SKM-1 treated with dmso at 0.1 percent for 144 hours (cell line): ENCODE measurements around the gene SENP3.

Experiments used
- DNase-seq: peaks from one replicate; lab custom pipeline; 2025; ENCODE audit not compliant: unreplicated experiment; lab: John Stamatoyannopoulos, UW

Gene SENP3

GRCh38 chr17:7561589-7562207 lies at the start of gene SENP3:
SENP3 (plus strand) TSS chr17:7561919; CDS start chr17:7563077, 1,158 bp downstream.
- DNase-seq: peak; percentile 57

- no peak for DNase-seq
Observed at GRCh38 chr17:7512105-7512504, 49.6 kb upstream of the SENP3 start.

- DNase-seq: no peak
Observed at GRCh38 chr17:7512824-7513540, 48.7 kb upstream of the SENP3 start.

GRCh38 chr17:7513850-7514419 lies 47.8 kb upstream of the SENP3 start:
- DNase-seq: no peak

GRCh38 chr17:7515911-7516610 lies 45.7 kb upstream of the SENP3 start:
- no peak for DNase-seq

- DNase-seq: no peak
Observed at GRCh38 chr17:7523033-7523432, 38.7 kb upstream of the SENP3 start.

- no peak for DNase-seq
Observed at GRCh38 chr17:7528842-7529241, 32.9 kb upstream of the SENP3 start.

- DNase-seq: no peak
Observed at GRCh38 chr17:7530023-7530900, 31.5 kb upstream of the SENP3 start.

- DNase-seq: no peak
Observed at GRCh38 chr17:7538050-7538449, 23.7 kb upstream of the SENP3 start.

GRCh38 chr17:7538891-7539545 lies 22.7 kb upstream of the SENP3 start:
- DNase-seq: no peak

- no peak for DNase-seq
Observed at GRCh38 chr17:7541074-7541621, 20.6 kb upstream of the SENP3 start.

GRCh38 chr17:7544911-7545310 lies 16.8 kb upstream of the SENP3 start:
- DNase-seq: no peak

GRCh38 chr17:7548585-7549400 lies 12.9 kb upstream of the SENP3 start, which contains the start of gene TNFSF12:
TNFSF12 (plus strand) TSS chr17:7549058; CDS start chr17:7549154, 96 bp downstream.
- DNase-seq: no peak

GRCh38 chr17:7549401-7550055 lies 12.2 kb upstream of the SENP3 start:
- no peak for DNase-seq

GRCh38 chr17:7550344-7550743 lies 11.4 kb upstream of the SENP3 start:
- no peak for DNase-seq

- DNase-seq: no peak
Observed at GRCh38 chr17:7551396-7551795, 10.3 kb upstream of the SENP3 start.

GRCh38 chr17:7552621-7553051 lies 9.1 kb upstream of the SENP3 start:
- DNase-seq: peak; percentile 66

- no peak for DNase-seq
Observed at GRCh38 chr17:7553356-7553755, 8.4 kb upstream of the SENP3 start.
